ENCODE data around the gene IRF2BP1.

DNA sequence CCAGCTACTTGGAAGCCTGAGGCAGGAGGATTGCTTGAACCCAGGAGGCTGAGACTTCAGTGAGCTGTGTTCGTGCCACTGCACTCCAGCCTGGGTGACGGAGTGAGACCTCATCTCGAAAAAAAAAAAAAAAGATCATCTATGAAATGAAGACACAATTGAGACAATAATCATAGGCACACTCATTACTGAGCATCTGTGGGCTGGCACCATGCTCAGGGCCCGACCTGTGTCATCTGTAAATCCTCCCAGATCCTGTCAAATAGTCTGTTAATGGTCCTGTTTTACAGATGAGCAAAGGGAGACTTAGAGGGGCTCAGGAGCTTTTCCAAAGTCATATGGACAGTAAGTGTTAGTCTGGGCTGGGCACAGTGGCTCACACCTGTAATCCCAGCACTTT is 32.8 kb upstream of the IRF2BP1 start:
- TF ChIP-seq SPI1 (IDR thresholded peaks at IDR 0.05; ENCODE audit: borderline replicate concordance, low read depth): no peak
- TF ChIP-seq, protein P1, sequence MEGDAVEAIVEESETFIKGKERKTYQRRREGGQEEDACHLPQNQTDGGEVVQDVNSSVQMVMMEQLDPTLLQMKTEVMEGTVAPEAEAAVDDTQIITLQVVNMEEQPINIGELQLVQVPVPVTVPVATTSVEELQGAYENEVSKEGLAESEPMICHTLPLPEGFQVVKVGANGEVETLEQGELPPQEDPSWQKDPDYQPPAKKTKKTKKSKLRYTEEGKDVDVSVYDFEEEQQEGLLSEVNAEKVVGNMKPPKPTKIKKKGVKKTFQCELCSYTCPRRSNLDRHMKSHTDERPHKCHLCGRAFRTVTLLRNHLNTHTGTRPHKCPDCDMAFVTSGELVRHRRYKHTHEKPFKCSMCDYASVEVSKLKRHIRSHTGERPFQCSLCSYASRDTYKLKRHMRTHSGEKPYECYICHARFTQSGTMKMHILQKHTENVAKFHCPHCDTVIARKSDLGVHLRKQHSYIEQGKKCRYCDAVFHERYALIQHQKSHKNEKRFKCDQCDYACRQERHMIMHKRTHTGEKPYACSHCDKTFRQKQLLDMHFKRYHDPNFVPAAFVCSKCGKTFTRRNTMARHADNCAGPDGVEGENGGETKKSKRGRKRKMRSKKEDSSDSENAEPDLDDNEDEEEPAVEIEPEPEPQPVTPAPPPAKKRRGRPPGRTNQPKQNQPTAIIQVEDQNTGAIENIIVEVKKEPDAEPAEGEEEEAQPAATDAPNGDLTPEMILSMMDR (IDR thresholded peaks at IDR 0.05; ENCODE audit: insufficient read depth, low read length): no peak
- TF ChIP-seq POLR2AphosphoS5 (IDR thresholded peaks at IDR 0.05; ENCODE audit: low read depth): no peak

All from HL-60 (cell line).